Peyer's patch (tissue), 4 donors: ENCODE results near the gene C11orf65.

Experiments
- POLR2A ChIP-seq, 2 donors: fragments of 450-650 bp; IDR thresholded peaks; one replicate each; pipeline ENCODE4 v1.5.1; 2017; ENCODE audit warnings: antibody characterized with exemption in 2 of 2, mild to moderate bottlenecking in 2 of 2, moderate library complexity in 2 of 2
- TF ChIP-seq, protein P1 (sequence below), 6 experiments: fragments of 450-650 bp in 4 of 6; fragments of 200-600 bp in 2 of 6; sonication (generic) in 1 of 6; IDR thresholded peaks; one replicate each; pipeline ENCODE4 v1.5.1; 2017 to 2019; ENCODE audit warnings: antibody characterized with exemption in 6 of 6, mild to moderate bottlenecking in 3 of 6, moderate library complexity in 1 of 6

GRCh38 chr11:108516125-108516524, 48.8 kb upstream of the C11orf65 start:
- TF ChIP-seq, protein P1, sequence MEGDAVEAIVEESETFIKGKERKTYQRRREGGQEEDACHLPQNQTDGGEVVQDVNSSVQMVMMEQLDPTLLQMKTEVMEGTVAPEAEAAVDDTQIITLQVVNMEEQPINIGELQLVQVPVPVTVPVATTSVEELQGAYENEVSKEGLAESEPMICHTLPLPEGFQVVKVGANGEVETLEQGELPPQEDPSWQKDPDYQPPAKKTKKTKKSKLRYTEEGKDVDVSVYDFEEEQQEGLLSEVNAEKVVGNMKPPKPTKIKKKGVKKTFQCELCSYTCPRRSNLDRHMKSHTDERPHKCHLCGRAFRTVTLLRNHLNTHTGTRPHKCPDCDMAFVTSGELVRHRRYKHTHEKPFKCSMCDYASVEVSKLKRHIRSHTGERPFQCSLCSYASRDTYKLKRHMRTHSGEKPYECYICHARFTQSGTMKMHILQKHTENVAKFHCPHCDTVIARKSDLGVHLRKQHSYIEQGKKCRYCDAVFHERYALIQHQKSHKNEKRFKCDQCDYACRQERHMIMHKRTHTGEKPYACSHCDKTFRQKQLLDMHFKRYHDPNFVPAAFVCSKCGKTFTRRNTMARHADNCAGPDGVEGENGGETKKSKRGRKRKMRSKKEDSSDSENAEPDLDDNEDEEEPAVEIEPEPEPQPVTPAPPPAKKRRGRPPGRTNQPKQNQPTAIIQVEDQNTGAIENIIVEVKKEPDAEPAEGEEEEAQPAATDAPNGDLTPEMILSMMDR (IDR thresholded peaks at IDR 0.05): no peak
- TF ChIP-seq POLR2A (IDR thresholded peaks at IDR 0.05): no peak
